Endodermal cell (in vitro differentiated cells): ENCODE measurements around the gene RTL5. TPM values are rescaled to one million over a fixed set of nuclear protein-coding genes. Genes with fewer than 3 reads are reported as not detected.

ENCODE experiments used
- DNase-seq: peaks from one replicate; pipeline ENCODE4 v3.0.0-alpha.2; 2017
- H3K27ac ChIP-seq: 2 replicates; pipeline ENCODE4 v1.5.1; 2013; ENCODE audit warnings: mild to moderate bottlenecking, low read depth, low read length, moderate library complexity
- H3K27me3 ChIP-seq: 2 replicates; pipeline ENCODE4 v1.6.1; 2013; ENCODE audit warnings: mild to moderate bottlenecking, low read length, moderate library complexity; ENCODE audit not compliant: insufficient read depth, control insufficient read depth, poor library complexity, severe bottlenecking
- H3K36me3 ChIP-seq: 2 replicates; pipeline ENCODE4 v1.7.0; 2013; ENCODE audit warnings: mild to moderate bottlenecking, low read length, moderate library complexity; ENCODE audit not compliant: control insufficient read depth, insufficient read depth
- H3K4me1 ChIP-seq: one replicate; pipeline ENCODE4 v1.7.0; 2013; ENCODE audit warnings: low read length; ENCODE audit not compliant: control insufficient read depth, insufficient read depth
- H3K4me3 ChIP-seq: 2 replicates; pipeline ENCODE4 v1.5.1; 2013; ENCODE audit warnings: mild to moderate bottlenecking, low read length, moderate library complexity
- H3K9ac ChIP-seq: 2 replicates; pipeline ENCODE4 v1.6.1; 2013; ENCODE audit warnings: mild to moderate bottlenecking, low read length, moderate library complexity; ENCODE audit not compliant: poor library complexity, severe bottlenecking; ENCODE audit errors: extremely low read depth
- H3K9me3 ChIP-seq: 2 replicates; pipeline ENCODE4 v1.6.1; 2013; ENCODE audit warnings: mild to moderate bottlenecking, low read length, moderate library complexity; ENCODE audit not compliant: control insufficient read depth
- H3K27ac Mint-ChIP-seq: 2 replicates; pipeline ENCODE4 v1.8.0; 2020; ENCODE audit warnings: mixed read lengths
- H3K27me3 Mint-ChIP-seq: 2 replicates; pipeline ENCODE4 v1.8.0; 2021; ENCODE audit warnings: mild to moderate bottlenecking, mixed read lengths; ENCODE audit not compliant: insufficient read depth
- H3K36me3 Mint-ChIP-seq: 2 replicates; pipeline ENCODE4 v1.8.0; 2020; ENCODE audit warnings: low read depth, mixed read lengths
- H3K4me1 Mint-ChIP-seq: 2 replicates; pipeline ENCODE4 v1.8.0; 2020; ENCODE audit warnings: mixed read lengths
- H3K4me3 Mint-ChIP-seq: 2 replicates; pipeline ENCODE4 v1.8.0; 2020; ENCODE audit warnings: mild to moderate bottlenecking, moderate library complexity, mixed read lengths
- H3K9me3 Mint-ChIP-seq: 2 replicates; pipeline ENCODE4 v1.8.0; 2020; ENCODE audit warnings: mild to moderate bottlenecking, mixed read lengths
- whole genome bisulfite sequencing, 2 experiments: methylation state at CpG; one replicate each; pipeline versions ENCODE4 v1.1.5 to v1.1.7; 2013; ENCODE audit warnings: missing lambda C conversion rate in 2 of 2, mixed read lengths in 1 of 2; ENCODE audit not compliant: insufficient coverage in 1 of 2, insufficient read length in 1 of 2; 5-methylcytosine and 5-hydroxymethylcytosine counted together
- total RNA-seq, 2 donors: library from RNA; stranded (reverse); fragmentation: NEBNext Ultra II Directional in 1 of 2; extraction: Animal tissue kit (Norgen Biotek cat#: 25700) in 1 of 2; gene quantifications; 2 replicates in 1 of 2; 3 replicates in 1 of 2; pipeline ENCODE4 v1.2.1, GENCODE V29; 2021
- TF ChIP-seq, protein P1 (sequence below): fragments of 200-600 bp; sonication (generic); conservative IDR thresholded peaks from 2 replicates; pipeline ENCODE4 v1.5.0; 2021; ENCODE audit warnings: antibody characterized with exemption, mild to moderate bottlenecking

RTL5 gene
- total RNA-seq, 2 donors from 2014 or later, result 8.4 to 9.9 TPM

DNA sequence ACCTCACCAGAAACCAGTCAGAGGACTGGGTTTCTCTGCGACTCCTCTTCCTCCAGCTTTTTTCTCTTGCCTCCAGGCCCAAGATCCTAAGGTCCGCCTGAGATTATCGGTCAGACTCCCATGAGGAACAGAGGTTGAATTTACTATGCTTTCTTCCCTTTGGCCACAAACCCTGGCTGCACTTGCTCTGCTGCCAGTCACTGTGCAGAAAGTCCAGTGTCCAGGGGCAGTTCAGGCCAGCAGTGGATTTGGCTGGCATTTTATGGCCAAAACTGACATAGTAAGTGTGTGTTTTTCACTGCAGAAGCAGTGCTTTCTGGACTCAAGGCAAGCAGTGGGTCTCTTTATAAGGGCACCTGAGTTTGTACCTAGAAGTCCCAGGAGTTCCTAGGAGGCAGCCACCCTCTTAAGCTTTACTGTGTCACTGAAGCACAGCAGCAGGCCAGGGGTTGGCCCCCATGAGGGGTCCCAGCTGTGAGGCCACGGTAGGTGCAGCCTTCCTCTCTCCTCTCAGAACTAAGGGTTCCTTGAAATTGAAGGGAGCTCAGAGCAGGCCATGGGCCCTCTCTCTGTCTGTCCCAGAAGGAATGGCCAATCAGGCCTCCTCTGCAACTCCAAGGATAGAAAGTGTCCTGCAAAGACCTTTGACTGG is 3.4 kb downstream of the RTL5 start:
- Histone ChIP-seq H3K9ac (no peak overlapping the region), H3K4me3 (no peak overlapping the region), H3K9me3 (no peaks in the 10 kb centered on the region), H3K4me1 (peaks cover 8% of the 10 kb centered on the region), H3K36me3 (no peaks in the 10 kb centered on the region), H3K27ac (no peak overlapping the region), H3K27me3 (peaks cover 13% of the 10 kb centered on the region)
- H3K4me1 Mint-ChIP-seq, result peaks cover 25% of the 10 kb centered on the region
- H3K27ac Mint-ChIP-seq, result no peak overlapping the region
- peaks cover 13% of the 10 kb centered on the region for H3K36me3 Mint-ChIP-seq
- 86% methylated on average over 4 of the region's 4 CpGs; no CpG with 5 or more reads in 1 of the 2 experiments for WGBS, 2 experiments
- TF ChIP-seq, protein P1, sequence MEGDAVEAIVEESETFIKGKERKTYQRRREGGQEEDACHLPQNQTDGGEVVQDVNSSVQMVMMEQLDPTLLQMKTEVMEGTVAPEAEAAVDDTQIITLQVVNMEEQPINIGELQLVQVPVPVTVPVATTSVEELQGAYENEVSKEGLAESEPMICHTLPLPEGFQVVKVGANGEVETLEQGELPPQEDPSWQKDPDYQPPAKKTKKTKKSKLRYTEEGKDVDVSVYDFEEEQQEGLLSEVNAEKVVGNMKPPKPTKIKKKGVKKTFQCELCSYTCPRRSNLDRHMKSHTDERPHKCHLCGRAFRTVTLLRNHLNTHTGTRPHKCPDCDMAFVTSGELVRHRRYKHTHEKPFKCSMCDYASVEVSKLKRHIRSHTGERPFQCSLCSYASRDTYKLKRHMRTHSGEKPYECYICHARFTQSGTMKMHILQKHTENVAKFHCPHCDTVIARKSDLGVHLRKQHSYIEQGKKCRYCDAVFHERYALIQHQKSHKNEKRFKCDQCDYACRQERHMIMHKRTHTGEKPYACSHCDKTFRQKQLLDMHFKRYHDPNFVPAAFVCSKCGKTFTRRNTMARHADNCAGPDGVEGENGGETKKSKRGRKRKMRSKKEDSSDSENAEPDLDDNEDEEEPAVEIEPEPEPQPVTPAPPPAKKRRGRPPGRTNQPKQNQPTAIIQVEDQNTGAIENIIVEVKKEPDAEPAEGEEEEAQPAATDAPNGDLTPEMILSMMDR, result no peak
- H3K9me3 Mint-ChIP-seq, result peaks cover 66% of the 10 kb centered on the region
- no peak for DNase-seq
- peaks cover 22% of the 10 kb centered on the region for H3K27me3 Mint-ChIP-seq
- H3K4me3 Mint-ChIP-seq, result no peak overlapping the region

DNA sequence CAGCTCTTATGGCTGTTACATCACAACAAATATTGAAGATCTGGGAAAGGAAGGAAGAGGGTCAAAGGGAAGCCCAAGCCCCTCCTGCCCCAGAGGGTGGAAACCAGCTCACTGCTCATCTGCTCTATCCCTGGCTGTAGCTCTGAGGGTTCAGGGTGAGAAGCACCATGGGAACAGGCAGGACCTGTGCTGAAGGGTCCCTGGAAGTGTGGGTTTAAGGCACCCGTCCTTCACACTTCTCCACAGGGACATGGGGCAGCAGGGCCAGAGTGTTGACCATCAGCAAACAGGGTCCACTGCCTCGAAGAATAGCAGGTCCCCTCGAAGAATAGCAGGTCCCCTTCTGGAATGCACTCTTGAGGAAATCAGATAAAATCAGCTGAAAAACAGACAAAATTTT is 4.4 kb downstream of the RTL5 start:
- no peak overlapping the region for H3K9ac ChIP-seq
- no peak overlapping the region for H3K4me3 ChIP-seq
- no peak overlapping the region for H3K27ac ChIP-seq
- peaks cover 11% of the 10 kb centered on the region for H3K4me1 ChIP-seq
- H3K4me3 Mint-ChIP-seq, result no peak overlapping the region
- peaks cover 6% of the 10 kb centered on the region for H3K27me3 ChIP-seq
- H3K9me3 ChIP-seq, result no peaks in the 10 kb centered on the region
- no peak overlapping the region for H3K27ac Mint-ChIP-seq
- peaks cover 21% of the 10 kb centered on the region for H3K27me3 Mint-ChIP-seq
- no peak for DNase-seq
- peaks cover 28% of the 10 kb centered on the region for H3K4me1 Mint-ChIP-seq
- WGBS, 2 experiments, result 89 to 93% methylated on average over 2 to 3 of the region's 3 CpGs
- peaks cover 65% of the 10 kb centered on the region for H3K9me3 Mint-ChIP-seq
- peaks cover 13% of the 10 kb centered on the region for H3K36me3 Mint-ChIP-seq
- H3K36me3 ChIP-seq, result no peaks in the 10 kb centered on the region
- TF ChIP-seq, protein P1, result no peak

DNA sequence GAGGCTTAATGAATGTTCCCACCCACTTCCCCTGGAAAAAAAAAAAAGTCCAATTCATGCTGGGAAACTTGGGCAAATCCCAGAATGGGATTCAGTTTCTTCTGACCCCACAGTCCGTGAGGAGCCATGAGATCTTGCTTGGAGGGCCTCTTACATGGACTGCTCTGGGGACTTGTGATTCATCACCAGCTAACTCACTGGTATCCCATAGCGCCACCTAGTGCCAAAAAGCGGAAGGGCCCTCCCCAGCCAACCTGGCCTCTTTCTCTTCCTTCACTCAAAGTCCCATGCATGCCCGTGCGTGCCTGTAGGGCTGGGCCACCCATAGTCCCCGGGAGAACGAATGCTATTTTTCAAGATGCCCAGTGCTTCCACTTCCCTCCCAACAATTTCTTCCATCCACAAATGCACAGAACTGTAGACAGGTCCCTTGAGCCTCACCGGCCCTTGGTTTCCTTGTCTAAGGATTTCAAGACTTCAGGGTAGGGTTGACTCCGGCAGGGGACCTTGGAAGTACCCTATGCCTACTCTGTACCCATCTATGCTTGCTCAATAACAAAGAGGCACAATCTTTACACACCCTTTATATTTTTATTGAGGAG is 5.1 kb downstream of the RTL5 start:
- Mint-ChIP-seq H3K27me3 (peaks cover 18% of the 10 kb centered on the region), H3K36me3 (peaks cover 13% of the 10 kb centered on the region), H3K4me3 (no peak overlapping the region), H3K4me1 (peaks cover 28% of the 10 kb centered on the region), H3K27ac (no peak overlapping the region), H3K9me3 (peaks cover 65% of the 10 kb centered on the region)
- TF ChIP-seq, protein P1, result peak; percentile 85
- Histone ChIP-seq H3K4me1 (peaks cover 11% of the 10 kb centered on the region), H3K36me3 (no peaks in the 10 kb centered on the region), H3K9me3 (no peaks in the 10 kb centered on the region), H3K9ac (no peak overlapping the region), H3K4me3 (no peak overlapping the region), H3K27ac (no peak overlapping the region), H3K27me3 (peaks cover 6% of the 10 kb centered on the region)
- peak; percentile 95 for DNase-seq
- 0 to 31% methylated on average over 1 to 9 of the region's 9 CpGs for WGBS, 2 experiments
